GM08714 (cell line): ENCODE measurements around the gene TXN2.

Experiments used
- H3K4me3 ChIP-seq: fragments of 200-500 bp; sonication (Bioruptor generic); 2 replicates; pipeline ENCODE4 v1.5.1; 2014; ENCODE audit warnings: mild to moderate bottlenecking, low read length, inconsistent platforms
- ZNF274 ChIP-seq: IDR thresholded peaks from 2 replicates; pipeline ENCODE4 v1.6.1; 2012; ENCODE audit warnings: mild to moderate bottlenecking, low read depth, low read length

The TXN2 gene

DNA sequence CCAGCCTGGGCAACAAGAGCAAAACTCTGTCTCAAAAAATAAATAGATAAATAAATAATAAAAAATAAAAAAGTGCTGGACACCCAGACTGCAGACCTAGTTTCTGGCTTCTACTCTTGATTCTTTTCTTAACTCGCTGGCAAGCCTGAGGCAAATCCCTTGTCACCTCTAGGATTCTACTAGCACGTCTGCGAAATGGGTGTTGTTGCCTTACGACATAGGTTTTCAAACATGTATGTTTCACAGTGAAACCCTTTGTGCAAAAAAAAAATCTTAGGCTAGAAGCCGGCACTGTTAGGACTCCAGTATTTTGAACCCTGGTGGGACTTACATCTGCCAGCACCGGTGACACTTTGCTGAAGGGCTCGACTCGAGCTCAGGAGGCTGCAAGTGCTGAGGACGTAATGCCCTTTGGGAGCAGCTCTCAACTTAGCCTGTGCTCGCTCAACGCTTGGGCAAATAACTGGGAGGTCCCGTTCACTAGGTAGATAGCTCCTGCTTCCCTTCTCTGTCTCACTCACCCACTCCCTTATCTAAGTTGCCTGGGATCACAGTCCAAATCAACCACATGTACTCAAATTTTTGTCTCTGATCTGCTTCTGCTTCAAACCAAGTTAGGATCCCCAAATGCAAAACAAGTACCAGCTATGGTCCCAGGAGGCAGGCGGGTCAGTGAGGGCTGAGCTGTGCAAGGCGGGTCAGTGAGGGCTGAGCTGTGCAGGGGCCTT is 59.0 kb downstream of the TXN2 start:
- TF ChIP-seq ZNF274: no peak
- no peak overlapping the region for H3K4me3 ChIP-seq

DNA sequence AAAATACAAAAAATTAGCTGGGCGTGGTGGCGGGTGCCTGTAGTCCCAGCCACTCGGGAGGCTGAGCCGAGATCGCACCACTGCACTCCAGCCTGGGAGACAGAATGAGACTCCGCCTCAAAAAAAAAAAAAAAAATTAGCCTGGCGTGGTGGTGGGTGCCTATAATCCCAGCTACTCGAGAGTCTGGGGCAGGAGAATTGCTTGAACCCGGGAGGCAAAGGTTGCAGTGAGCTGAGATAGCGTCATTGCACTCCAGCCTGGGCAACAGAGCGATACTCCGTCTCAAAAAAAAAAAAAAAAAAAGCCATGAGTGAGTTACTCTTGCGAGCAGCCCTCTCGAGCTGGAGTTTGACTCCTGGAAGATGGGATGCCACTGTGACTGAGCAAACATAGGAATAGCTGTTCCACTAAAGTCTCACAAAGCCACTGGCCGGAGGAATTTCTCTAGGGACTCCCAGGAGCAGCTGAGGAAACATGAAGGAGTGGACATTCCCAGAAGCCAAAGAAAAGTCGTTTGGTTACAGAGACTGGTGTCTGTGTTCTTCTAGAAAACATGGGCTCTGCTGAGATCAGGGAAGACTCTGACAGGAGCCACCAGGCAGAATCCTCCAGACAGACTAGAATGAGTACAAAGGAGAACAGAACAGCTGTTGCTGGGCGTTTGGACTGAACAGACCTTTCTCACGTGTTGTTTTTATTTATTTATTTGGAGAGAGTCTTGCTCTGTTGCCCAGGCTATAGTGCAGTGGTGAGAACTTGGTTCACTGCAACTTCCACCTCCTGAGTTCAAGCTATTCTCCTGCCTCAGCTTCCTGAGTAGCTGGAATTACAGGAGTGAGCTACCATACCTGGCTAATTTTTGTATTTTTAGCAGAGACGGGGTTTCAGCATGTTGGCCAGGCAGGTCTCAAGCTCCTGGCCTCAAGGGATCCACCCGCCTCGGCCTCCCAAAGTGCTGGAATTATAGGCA is 61.2 kb downstream of the TXN2 start:
- TF ChIP-seq ZNF274: no peak
- H3K4me3 ChIP-seq: no peak overlapping the region

DNA sequence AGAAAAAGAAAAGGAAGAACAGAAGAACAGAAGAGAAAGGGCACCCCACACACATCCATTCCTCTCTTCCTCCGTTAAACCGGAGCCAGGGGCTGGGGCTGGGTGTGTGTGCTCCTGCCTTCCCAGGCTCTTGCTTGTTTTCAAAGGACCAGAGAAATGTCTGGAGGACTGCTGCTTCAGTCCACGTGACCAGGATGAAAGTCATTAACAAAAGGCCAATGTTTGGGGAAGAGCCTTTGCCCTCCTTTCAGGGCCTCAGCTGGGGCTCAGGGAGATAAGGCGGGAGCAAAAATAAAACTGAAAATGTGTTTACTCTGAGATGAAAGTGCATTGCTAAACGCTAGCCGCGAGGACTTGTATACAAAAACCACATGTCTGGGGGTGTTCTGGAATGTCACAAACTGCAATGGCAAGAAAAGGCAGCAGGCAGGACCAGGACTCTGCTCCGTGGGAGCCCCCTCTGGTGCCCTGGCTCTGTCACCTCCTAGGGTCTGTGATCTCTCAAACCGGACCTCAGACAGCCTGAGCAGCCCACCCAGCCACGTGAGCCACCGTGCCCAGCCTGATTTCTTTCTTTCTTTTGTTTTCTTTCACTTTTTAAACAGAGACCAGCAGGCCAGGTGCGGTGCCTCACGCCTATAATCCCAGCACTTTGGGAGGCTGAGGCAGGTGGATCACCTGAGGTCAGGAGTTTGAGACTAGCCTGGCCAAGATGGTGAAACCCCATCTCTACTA is 62.1 kb downstream of the TXN2 start:
- TF ChIP-seq ZNF274: no peak
- H3K4me3 ChIP-seq: no peak overlapping the region

DNA sequence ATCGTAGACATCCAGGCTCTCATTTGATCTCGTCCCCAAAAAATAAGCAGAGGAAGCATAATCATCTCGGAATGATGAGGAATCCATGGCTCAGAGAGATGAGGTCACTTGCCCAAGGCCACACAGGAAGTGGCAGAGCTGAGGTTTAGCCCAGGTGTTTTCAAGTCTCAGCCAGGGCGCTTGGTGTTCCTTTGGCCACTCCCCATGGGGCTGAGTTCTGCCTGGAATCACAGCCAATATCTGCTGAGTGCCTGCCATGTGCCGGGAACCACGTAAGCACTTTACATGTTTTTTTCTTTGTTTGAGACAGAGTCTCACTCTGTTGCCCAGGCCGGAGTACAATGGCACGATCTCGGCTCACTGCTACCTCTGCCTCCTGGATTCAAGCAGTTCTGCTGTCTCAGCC is 64.2 kb downstream of the TXN2 start:
- no peak for TF ChIP-seq ZNF274
- H3K4me3 ChIP-seq: no peak overlapping the region
